GF-D8 (cell line): ENCODE results near the gene DCLRE1C.
"Not testable (repeated sequence)": the region's sequence is repeated elsewhere in the genome, so short reads cannot be mapped to it uniquely, and the experiment has no call there.

Source experiments
- DNase-seq: peaks from one replicate; lab custom pipeline; 2025; lab: John Stamatoyannopoulos, UW

DCLRE1C gene

DNA sequence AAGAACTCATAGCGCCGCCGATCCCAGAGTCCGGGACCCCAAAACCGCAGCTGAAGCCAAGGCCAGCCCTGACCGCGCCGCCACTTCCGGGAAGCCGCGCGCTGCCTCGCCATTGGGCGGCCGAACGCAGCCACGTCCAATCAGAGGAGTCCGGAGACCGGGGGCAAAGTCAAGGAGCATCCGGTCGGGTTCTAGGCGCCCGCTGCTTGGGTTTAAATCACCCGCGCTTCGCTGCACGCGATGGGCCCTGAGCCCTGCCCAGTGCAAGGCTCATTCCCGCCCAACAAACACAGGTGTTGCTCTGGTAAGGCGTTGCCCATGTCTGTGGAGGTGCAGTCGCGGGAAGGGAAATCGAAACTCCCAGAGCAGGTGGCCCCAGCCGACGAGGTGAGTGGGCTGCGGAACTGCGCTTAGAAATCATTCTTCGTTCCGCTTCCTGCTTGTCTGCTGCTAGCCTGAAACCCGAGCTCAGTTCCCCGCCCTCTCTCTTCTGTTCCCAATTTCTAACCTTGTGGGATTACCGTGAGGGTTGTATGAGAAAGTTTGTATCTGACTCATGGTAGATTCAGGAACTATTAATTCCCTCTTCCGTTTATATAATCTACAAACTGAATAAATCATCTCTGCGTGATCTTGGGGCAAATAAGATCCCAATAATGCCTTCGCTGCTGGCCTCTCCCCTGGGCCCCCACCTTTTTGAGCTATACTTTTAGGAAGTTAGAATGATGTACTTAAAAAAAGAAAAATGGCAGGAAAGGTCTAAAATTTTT lies at the start of gene DCLRE1C:
DCLRE1C (minus strand) TSS at position 96 of the 770 bp plus-strand sequence; CDS start at position 10, 86 bp downstream.
- peak; percentile 71 for DNase-seq

DNA sequence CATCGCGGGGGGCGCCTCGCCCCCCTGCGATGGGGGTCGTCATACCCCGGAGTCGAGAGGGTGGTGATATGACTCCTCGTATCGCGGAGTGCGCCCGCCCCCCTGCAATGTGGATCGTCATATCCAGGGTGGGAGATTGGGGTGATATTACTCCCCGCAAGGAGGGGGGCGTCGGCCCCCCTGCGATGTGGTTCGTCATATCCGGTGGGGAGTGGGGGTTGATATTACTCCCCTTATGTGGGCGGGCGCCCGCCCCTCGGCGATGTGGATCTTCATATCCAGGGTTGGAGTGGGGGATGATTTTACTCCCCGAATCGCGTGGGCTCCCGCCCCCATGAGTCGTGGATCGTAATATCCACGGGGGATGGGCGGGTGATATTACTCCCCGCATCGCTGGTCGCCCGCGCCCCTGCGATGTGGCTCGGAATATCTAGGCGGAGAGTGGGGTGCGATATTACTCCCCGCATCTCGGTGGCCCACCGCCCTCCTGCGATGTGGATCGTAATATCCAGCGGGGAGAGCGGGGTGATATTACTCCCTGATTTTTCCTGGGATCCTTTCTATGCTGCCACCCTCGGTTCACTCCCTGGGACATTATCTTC lies 42.2 kb upstream of the DCLRE1C start:
- DNase-seq, result no peak

DNA sequence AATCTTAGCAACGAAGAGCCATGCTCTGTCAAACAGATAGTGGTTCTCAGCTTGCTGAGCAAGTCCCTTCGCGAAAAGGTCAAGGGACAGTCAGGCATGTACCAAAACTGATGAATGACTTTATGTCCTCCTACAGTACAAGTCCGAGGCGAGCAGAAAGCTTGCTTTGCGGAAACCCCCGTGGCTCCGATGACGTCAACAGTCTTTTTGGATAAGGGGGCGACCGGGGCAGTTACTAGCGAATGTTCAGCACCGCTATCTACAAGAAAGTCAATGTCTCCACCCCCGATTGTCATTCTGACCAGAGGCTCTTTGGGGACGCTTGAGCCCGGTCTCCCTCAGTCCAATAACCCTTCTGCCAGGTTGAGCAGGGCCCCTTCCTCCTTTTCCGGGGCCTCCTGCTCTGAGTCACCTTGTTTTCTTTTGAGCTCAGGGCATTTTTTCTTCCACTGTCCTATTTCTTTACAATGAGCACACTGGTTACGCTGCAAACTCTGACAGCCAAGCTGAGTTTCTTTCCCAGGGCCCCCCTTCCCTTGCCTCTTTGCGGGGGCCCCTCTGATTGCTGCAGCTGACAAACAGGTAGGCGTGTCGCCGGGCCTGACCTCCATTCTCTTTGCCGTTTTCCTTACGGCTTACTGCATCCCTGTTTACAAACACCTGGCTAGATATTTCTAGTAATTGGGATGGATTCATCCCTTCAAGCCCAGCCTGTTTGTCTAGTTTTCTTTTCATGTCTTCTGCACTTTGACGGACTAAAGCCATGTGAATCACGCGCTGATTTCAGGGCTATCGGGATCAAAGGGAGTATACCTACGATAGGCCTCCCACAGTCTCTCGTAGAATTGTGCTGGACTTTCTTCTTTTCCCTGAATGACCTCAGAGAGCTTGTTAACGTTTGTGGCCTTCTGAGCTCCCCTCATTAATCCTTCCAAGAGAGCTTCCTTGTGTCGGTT lies 39.9 kb upstream of the DCLRE1C start:
- not testable (repeated sequence) for DNase-seq

DNA sequence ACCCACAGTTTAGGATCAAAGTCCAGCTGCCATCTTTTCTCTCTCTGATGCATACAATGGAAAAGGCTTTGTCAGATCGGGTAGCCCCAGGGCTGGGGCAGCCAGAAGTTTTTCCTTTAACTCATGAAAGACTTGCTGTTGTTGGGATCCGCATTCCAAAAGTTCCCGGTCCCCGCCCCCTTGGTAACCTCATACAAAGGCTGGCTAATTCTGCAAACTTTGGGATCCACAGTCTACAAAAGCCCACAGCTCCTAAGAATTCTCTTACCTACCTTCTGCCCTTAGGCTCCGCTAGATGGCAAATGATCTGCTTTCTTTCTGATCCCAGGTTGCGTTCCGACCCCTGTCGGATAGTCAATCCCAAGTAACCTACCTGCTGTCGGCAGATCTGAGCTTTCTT lies 38.4 kb upstream of the DCLRE1C start:
- not testable (repeated sequence) for DNase-seq

GRCh38 chr10:14991035-14991749 lies 37.3 kb upstream of the DCLRE1C start:
- DNase-seq, result not testable (repeated sequence)

DNA sequence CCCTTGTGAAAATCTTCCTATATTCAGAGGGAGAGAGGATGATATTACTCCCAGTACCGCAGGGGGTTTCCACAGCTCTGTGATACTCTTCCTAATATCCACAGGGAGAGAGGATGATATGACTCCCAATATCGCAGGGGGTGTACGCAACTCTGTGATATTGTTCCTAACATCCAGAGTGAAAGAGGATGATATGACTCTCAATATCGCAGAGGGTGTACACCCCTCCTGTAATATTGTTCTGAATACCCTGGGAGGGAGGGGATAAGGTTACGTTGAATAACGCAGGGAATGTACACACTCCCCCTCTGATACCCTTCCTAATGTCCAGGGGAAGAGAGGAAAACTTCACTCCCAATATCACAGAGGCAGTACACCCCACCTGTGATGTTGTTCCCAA lies 35.7 kb upstream of the DCLRE1C start:
- DNase-seq, result not testable (repeated sequence)

DNA sequence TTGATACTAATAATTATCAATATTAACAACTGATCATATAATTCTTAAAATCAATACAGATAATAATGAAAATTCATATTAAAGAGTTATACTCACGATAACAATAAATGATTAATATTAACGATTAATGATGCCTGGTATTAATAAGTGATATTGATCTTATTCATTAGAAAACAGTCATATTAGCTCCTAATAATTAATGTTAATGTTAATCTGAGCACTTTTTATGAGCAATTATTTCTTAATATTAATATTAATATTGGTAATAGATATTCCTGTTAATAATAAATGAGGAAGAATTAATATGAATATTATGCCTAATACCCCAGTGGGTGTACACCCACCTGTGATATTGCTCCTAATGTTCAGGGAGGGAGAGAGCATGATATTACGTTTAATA lies 28.8 kb upstream of the DCLRE1C start:
- DNase-seq, result no peak

DNA sequence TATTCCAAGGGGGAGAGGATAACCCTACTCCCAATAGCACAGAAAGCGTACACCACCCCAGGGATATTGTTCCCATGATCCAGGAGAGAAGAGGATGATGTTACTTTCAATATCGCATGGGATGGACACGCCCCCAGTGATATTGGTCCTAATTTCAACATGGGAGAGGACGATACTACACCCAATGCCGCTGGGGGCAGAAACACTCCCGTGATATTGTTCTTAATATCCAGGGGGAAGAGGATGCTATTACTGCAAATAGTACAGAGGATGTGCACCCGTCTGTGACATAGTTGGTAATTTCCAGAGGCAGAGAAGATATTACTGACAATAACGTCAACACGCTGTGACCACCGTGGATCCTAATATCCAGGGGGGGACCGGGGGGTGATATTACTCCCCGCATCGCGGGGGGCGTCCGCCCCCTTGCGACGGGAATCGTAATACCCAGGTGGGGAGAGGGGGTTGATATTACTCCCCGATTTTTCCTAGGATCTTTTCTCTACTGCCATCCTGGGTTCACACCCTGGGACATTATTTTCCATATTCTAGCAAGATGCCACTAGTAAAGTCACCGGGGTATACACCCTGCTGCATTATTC lies 21.9 kb upstream of the DCLRE1C start:
- no peak for DNase-seq

- not testable (repeated sequence) for DNase-seq
Measured at GRCh38 chr10:14974153-14974998, 20.5 kb upstream of the DCLRE1C start.

GRCh38 chr10:14971867-14972448 lies 18.1 kb upstream of the DCLRE1C start:
- DNase-seq, result peak; percentile 2

- no peak for DNase-seq
Measured at GRCh38 chr10:14967897-14968296, 14.0 kb upstream of the DCLRE1C start.

- DNase-seq, result peak; percentile 69
Measured at GRCh38 chr10:14959221-14960057, 5.5 kb upstream of the DCLRE1C start, which contains the start of gene MEIG1. Gene MEIG1, plus strand, starts transcription at chr10:14959388. Its CDS starts 7,081 bp downstream, at chr10:14966469.

DNA sequence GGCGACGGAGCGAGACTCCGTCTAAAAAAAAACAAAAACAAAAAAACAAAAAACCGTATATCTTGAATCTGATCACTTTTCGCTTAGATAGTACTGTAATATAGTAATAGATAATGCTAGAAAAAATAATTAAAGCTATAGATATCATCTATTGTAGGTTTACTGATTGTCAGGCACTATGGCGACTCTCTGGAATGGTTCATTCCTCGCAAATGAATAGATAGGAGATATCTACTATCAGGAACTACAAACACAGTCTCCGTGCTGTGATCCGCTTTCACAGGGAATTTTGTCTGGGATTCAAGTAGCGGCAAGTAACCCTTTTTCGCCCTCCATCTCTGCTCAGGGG lies 5.0 kb upstream of the DCLRE1C start:
- DNase-seq, result no peak

GRCh38 chr10:14954934-14955333 lies 1.0 kb upstream of the DCLRE1C start:
- no peak for DNase-seq

DNA sequence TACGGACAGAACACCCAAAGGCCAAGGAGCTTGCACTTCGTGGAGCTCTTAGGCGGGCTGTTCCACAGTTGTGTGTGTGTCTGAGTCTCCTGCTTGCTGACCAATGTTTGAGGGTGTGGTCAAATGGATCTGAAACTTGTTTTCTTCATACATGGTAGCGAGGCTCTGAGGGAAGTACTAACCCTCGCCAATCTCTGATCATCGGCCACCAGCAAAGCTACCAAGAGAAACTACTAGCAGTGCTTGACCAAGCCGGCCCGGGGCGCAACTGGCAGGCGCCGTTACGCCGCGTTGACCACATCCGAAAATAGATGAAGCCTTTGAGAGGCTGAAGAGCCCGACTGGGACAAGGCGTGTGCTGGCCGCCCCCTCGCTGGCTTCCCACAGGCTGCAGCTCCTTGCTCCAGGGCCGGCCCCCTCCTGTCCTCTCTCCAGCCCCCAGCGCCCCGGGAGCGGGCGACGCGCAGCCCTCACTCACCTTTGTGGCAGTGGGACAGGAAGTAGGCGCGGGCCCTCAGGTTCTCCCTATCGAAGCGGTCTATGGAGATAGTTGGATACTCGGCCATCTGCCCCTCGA lies 384 bp downstream of the DCLRE1C start:
- no peak for DNase-seq

DNA sequence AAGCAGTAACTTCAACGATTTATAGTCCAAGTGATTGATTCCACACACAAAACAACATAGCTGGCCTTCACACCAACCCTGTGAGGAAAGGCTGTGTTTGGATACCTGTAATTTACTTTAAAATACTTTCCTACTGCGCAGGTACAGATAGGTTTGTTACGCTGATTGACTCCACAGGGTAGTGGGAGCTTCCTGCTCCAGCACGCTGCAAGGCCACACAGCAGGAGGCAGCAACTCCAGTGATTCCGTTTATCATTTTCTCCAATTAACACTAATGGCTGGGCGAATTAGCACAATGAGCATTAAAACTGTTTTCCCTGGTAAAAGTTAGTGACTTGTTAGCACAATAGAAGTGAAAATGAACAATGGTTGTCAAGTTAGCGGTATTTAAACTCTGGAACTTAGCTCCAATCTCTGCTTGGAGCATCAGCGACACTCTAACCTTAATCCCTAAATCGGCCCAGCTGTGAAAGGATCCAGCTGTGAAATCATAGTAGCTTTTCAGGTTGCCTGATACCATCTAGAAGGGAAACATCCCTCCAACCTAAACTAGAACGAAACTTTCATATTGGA lies 959 bp downstream of the DCLRE1C start:
- peak; percentile 4 for DNase-seq

GRCh38 chr10:14949291-14949690 lies 4.6 kb downstream of the DCLRE1C start:
- DNase-seq, result no peak

GRCh38 chr10:14947268-14947667 lies 6.6 kb downstream of the DCLRE1C start:
- DNase-seq, result no peak
